NCI-H2171 treated with DMSO at 0.1 percent for 48 hours (cell line): Measurements from ENCODE around the gene FBXW11.
A peak's percentile ranks its signal among the peaks of the same experiment; 100 is the strongest.

Source experiments
- DNase-seq: peaks from one replicate; lab custom pipeline; 2025; lab: John Stamatoyannopoulos, UW

The FBXW11 gene

GRCh38 chr5:171865471-171865870, 141.0 kb downstream of the FBXW11 start:
- no peak for DNase-seq

- no peak for DNase-seq
Observed at GRCh38 chr5:171863935-171864334, 142.5 kb downstream of the FBXW11 start.

GRCh38 chr5:171862624-171863023, 143.8 kb downstream of the FBXW11 start:
- DNase-seq, result no peak

- DNase-seq, result no peak
Observed at GRCh38 chr5:171861381-171861780, 145.1 kb downstream of the FBXW11 start.

GRCh38 chr5:171858303-171858702, 148.1 kb downstream of the FBXW11 start:
- DNase-seq, result no peak

GRCh38 chr5:171857489-171857876, 149.0 kb downstream of the FBXW11 start:
- no peak for DNase-seq

- no peak for DNase-seq
Observed at GRCh38 chr5:171855798-171856763, 150.4 kb downstream of the FBXW11 start.

GRCh38 chr5:171855265-171855664, 151.2 kb downstream of the FBXW11 start:
- DNase-seq, result no peak

GRCh38 chr5:171852255-171852681, 154.2 kb downstream of the FBXW11 start:
- no peak for DNase-seq

- DNase-seq, result no peak
Observed at GRCh38 chr5:171851251-171851650, 155.2 kb downstream of the FBXW11 start.

- peak; percentile 1 for DNase-seq
Observed at GRCh38 chr5:171850324-171850947, 156.0 kb downstream of the FBXW11 start.

GRCh38 chr5:171849585-171850323, 156.7 kb downstream of the FBXW11 start:
- DNase-seq, result no peak

GRCh38 chr5:171848911-171849520, 157.4 kb downstream of the FBXW11 start:
- DNase-seq, result no peak

GRCh38 chr5:171848486-171848885, 158.0 kb downstream of the FBXW11 start:
- DNase-seq, result no peak

GRCh38 chr5:171848006-171848405, 158.4 kb downstream of the FBXW11 start:
- DNase-seq, result no peak

- no peak for DNase-seq
Observed at GRCh38 chr5:171847026-171847425, 159.4 kb downstream of the FBXW11 start.

- DNase-seq, result peak; percentile 2
Observed at GRCh38 chr5:171846323-171846722, 160.1 kb downstream of the FBXW11 start.

- no peak for DNase-seq
Observed at GRCh38 chr5:171845857-171846256, 160.6 kb downstream of the FBXW11 start.

GRCh38 chr5:171845040-171845630, 161.3 kb downstream of the FBXW11 start:
- DNase-seq, result no peak

- DNase-seq, result no peak
Observed at GRCh38 chr5:171842777-171843328, 163.6 kb downstream of the FBXW11 start.
